ENCODE data around the gene SMAD3. TPM values are rescaled to one million over a fixed set of nuclear protein-coding genes. Genes with fewer than 3 reads are reported as not detected.
A peak's percentile ranks its signal among the peaks of the same experiment; 100 is the strongest.

The SMAD3 gene
- total and polyA plus RNA-seq, 10 of the 15 experiments (the other 5 are each of a cell fraction or from before 2014, with no cell fraction given) = 5.6 to 43.2 (median 16.0) TPM

DNA sequence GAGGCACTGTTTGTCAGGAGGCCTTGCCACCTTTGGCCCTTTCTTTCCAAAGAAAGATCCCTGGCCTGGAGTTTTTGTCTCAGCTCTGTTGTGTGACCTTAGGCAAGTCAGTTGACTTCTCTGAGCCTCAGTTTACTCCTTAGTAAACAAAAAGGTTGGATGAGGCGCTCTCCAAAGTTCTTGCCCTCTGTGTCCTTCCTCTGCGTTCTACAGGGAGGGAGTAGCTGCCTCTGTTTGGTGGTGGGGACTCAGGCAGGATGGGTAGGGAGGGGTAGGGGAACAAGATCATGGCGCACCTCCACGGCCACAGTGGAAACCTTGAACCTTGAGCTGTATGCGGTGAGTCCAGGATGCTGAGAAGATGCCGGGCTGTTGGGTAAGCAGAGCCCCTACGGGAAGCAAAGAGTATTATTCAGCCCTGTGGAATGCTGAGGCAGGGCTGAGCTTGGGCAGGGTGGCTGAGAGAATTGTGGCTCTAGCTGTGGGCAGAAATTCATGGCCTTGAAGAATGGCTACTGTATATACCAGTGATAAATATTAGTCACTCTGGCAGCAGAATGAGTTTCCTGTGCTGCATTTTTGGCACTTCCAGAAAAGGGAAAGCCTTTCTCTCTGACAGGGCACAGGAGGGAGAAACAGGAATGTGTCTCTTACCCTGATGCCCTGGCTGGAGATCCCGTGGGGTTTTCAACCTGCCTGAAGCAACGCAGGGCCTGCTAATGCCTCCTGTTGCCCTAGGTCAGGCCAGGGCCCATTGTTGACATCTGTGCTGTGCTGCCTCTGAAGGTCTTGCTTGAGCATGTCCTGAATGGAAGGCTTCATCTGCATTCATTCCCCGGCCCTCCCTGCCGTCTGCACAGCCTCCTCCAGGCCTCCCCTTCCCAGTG lies 39.9 kb downstream of the SMAD3 start:
- intact Hi-C loops (cut with micrococcal nuclease; ENCODE audit: unreplicated experiment) = no loop called here
- no peak for TF ChIP-seq GABPA (IDR thresholded peaks at IDR 0.05; ENCODE audit: low read depth)
- TF ChIP-seq EED (IDR thresholded peaks at IDR 0.05; ENCODE audit: low read depth) = 0 out of 2 replicates have a peak, but pooled peaks have one; percentile 10
- no peak for TF ChIP-seq SUPT20H (IDR thresholded peaks at IDR 0.05; ENCODE audit: borderline replicate concordance, control insufficient read depth, low read depth, low read length)
- TF ChIP-seq POLR2A (IDR thresholded peaks at IDR 0.05; ENCODE audit: low read depth, low read length) = 0 out of 2 replicates have a peak, but pooled peaks have one; percentile 5
- Histone ChIP-seq H2AFZ (ENCODE audit: control insufficient read depth, low read depth, low read length) (no peak overlapping the region), H3K4me1 (ENCODE audit: control insufficient read depth, insufficient read depth, low read length) (peaks cover 85% of the 10 kb centered on the region), H3K9me3 (replicated peaks; ENCODE audit: control insufficient read depth, insufficient read depth, low read length) (no peaks in the 10 kb centered on the region), H3K36me3 (ENCODE audit: control insufficient read depth in 2 of 2, insufficient read depth in 2 of 2, low read length in 1 of 2) (peaks cover 9 to 10% of the 10 kb centered on the region in 2 experiments; a peak in 3 of 4 replicates), H3K9ac (ENCODE audit: control insufficient read depth, insufficient read depth, low read length) (no peak overlapping the region), H3K27ac (ENCODE audit: control insufficient read depth, insufficient read depth) (peak overlapping the region; percentile 9; the same call in 1 of the 2 replicates), H3K79me2 (ENCODE audit: control insufficient read depth, insufficient read depth, low read length) (peaks cover 82% of the 10 kb centered on the region), H3K4me3 (no peak overlapping the region), H3K4me2 (ENCODE audit: control insufficient read depth, insufficient read depth) (no peak overlapping the region), H3K27me3 (replicated peaks in 1 of 2; ENCODE audit: control insufficient read depth in 2 of 2, insufficient read depth in 2 of 2, low read length in 1 of 2) (no peaks in the 10 kb centered on the region), H4K20me1 (ENCODE audit: control insufficient read depth, insufficient read depth) (no peaks in the 10 kb centered on the region; the same call in 1 of the 2 replicates)
- DNase-seq (ENCODE audit: low read depth, low spot score) (no peak), FAIRE-seq (no peak), ATAC-seq (no peak)
- BruUV-seq (replicated peaks) = no TSS peak
- ChIA-PET POLR2A (interaction anchor here (0.6 to 1.2 kb wide), 3 partner anchors 34 to 751 kb away, joined by 3 to 5 read pairs (median 3); no protein-coding TSS in a partner anchor), RAD21 (ENCODE audit: unreplicated experiment) (interaction anchor here (0.7 to 1.5 kb wide), 2 partner anchors 15 to 34 kb away, joined by 3 to 4 read pairs; no protein-coding TSS in a partner anchor), CTCF (interaction anchor here (1.1 to 1.6 kb wide), 3 partner anchors 26 to 159 kb away, joined by 3 to 4 read pairs (median 3); no protein-coding TSS in a partner anchor), SMC1A (ENCODE audit: uncharacterized antibody, unreplicated experiment) (interaction anchor here (1.0 to 5.5 kb wide), 6 partner anchors 12 to 82 kb away, joined by 3 to 247 read pairs (median 3); no protein-coding TSS in a partner anchor)
- 94% methylated on average over 11 of the region's 11 CpGs for WGBS (ENCODE audit: insufficient coverage, insufficient replicate concordance, low lambda C conversion rate, missing lambda C conversion rate)
- in situ Hi-C loops (cut with MboI) = no loop called here
